Activated CD8-positive, alpha-beta T cell treated with anti-CD3 and anti-CD28 coated beads for 36 hours (primary cell): Measurements from ENCODE around the gene BMPER. TPM values are rescaled to one million over a fixed set of nuclear protein-coding genes. Genes with fewer than 3 reads are reported as not detected.

Experiments used
- ATAC-seq: fragments of 200-7000 bp; cut with Tn5 transposase; one replicate; pipeline ENCODE4 v1.10.0; 2021; ENCODE audit warnings: mild to moderate bottlenecking, moderate library complexity
- CTCF ChIA-PET: fragments of 350-600 bp; sonication (Branson Sonifier 250); formaldehyde crosslinking; loops from one replicate; lab custom pipeline; 2021; ENCODE audit warnings: antibody characterized with exemption; lab: Charles Lee
- POLR2A ChIA-PET: fragments of 350-600 bp; sonication (Branson Sonifier 250); formaldehyde crosslinking; loops from one replicate; lab custom pipeline; 2021; ENCODE audit warnings: antibody characterized with exemption; lab: Charles Lee
- DNase-seq: peaks from one replicate; pipeline ENCODE4 v3.0.0-alpha.2; 2020
- H3K27ac Mint-ChIP-seq: one replicate; pipeline ENCODE4 v1.8.0; 2021; ENCODE audit warnings: mild to moderate bottlenecking, mixed read lengths
- H3K27me3 Mint-ChIP-seq: one replicate; pipeline ENCODE4 v1.8.0; 2021; ENCODE audit warnings: mixed read lengths
- H3K36me3 Mint-ChIP-seq: one replicate; pipeline ENCODE4 v1.8.0; 2021; ENCODE audit warnings: low read depth, mixed read lengths
- H3K4me1 Mint-ChIP-seq: one replicate; pipeline ENCODE4 v1.8.0; 2021; ENCODE audit warnings: low read depth, mixed read lengths
- H3K4me3 Mint-ChIP-seq: one replicate; pipeline ENCODE4 v1.8.0; 2021; ENCODE audit warnings: mild to moderate bottlenecking, moderate library complexity, mixed read lengths
- H3K9me3 Mint-ChIP-seq: one replicate; pipeline ENCODE4 v1.8.0; 2021; ENCODE audit warnings: mixed read lengths
- intact Hi-C: fragments of 100-400 bp; cut with micrococcal nuclease; formaldehyde crosslinking; loops from one replicate; pipeline ENCODE4 v1.10.0; 2022
- total RNA-seq, 2 experiments: library from RNA; stranded (reverse); gene quantifications; one replicate each; pipeline ENCODE4 v1.2.3, GENCODE V29; 2021
- TF ChIP-seq, protein P1 (sequence below): fragments of 200-600 bp; IDR thresholded peaks from one replicate; pipeline ENCODE4 v1.8.0; 2022; ENCODE audit warnings: antibody characterized with exemption, mild to moderate bottlenecking

The BMPER gene
- total RNA-seq, 2 experiments from 2014 or later = not detected

DNA sequence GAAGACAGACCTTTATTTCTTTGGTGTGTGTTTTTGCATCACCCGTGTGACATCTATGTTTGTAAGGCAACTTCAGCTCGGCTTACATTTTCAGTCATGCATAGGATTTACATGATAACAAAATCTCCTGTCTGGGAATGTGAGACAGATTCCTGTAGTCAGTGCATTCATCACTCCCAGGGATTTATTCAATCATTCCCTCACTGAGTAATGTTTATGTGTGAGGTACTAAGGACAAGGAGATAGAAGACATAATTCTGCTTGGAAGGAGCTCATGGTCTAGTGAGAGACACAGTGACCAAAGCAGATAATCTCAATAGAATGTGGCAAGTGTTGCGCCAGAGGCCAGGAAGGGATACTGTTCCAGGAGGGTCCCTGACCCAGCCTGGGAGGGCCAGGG is 35.2 kb upstream of the BMPER start:
- no peaks in the 10 kb centered on the region for H3K9me3 Mint-ChIP-seq
- no peak for DNase-seq
- TF ChIP-seq, protein P1, sequence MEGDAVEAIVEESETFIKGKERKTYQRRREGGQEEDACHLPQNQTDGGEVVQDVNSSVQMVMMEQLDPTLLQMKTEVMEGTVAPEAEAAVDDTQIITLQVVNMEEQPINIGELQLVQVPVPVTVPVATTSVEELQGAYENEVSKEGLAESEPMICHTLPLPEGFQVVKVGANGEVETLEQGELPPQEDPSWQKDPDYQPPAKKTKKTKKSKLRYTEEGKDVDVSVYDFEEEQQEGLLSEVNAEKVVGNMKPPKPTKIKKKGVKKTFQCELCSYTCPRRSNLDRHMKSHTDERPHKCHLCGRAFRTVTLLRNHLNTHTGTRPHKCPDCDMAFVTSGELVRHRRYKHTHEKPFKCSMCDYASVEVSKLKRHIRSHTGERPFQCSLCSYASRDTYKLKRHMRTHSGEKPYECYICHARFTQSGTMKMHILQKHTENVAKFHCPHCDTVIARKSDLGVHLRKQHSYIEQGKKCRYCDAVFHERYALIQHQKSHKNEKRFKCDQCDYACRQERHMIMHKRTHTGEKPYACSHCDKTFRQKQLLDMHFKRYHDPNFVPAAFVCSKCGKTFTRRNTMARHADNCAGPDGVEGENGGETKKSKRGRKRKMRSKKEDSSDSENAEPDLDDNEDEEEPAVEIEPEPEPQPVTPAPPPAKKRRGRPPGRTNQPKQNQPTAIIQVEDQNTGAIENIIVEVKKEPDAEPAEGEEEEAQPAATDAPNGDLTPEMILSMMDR = no peak
- H3K36me3 Mint-ChIP-seq = no peaks in the 10 kb centered on the region
- H3K27ac Mint-ChIP-seq = no peak overlapping the region
- H3K4me1 Mint-ChIP-seq = no peaks in the 10 kb centered on the region
- no peak for ATAC-seq
- H3K27me3 Mint-ChIP-seq = peaks cover 6% of the 10 kb centered on the region
- H3K4me3 Mint-ChIP-seq = no peak overlapping the region
- intact Hi-C loops = no loop called here
- ChIA-PET POLR2A (no interaction called here), CTCF (interaction anchor here (0.6 kb wide), 1 partner anchor 9 kb away, joined by 3 read pairs; no protein-coding TSS in a partner anchor)

DNA sequence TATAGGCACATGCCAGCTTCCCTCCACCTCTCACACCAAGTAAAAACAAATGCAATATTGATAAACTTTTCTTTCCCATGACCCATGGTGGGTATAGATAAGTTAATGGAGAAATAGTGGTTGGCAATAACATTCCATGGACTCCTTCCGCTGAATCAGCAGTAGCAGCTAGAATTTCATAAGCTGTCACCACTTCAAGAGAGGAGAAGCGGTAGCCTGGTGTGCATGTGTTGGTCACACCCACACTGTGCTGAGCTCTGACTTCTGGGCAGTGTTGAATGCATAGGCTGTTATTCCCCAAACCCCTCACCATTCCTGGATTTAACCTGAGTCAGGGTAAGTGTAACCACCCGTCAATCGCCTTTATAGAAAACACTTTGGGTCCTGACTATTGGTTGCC is 32.5 kb upstream of the BMPER start:
- no peak for DNase-seq
- CTCF ChIA-PET = no interaction called here
- Mint-ChIP-seq H3K9me3 (no peaks in the 10 kb centered on the region), H3K4me3 (no peak overlapping the region), H3K27me3 (peaks cover 6% of the 10 kb centered on the region), H3K27ac (no peak overlapping the region), H3K36me3 (no peaks in the 10 kb centered on the region), H3K4me1 (no peaks in the 10 kb centered on the region)
- POLR2A ChIA-PET = no interaction called here
- intact Hi-C loops = no loop called here
- TF ChIP-seq, protein P1 = no peak
- no peak for ATAC-seq

DNA sequence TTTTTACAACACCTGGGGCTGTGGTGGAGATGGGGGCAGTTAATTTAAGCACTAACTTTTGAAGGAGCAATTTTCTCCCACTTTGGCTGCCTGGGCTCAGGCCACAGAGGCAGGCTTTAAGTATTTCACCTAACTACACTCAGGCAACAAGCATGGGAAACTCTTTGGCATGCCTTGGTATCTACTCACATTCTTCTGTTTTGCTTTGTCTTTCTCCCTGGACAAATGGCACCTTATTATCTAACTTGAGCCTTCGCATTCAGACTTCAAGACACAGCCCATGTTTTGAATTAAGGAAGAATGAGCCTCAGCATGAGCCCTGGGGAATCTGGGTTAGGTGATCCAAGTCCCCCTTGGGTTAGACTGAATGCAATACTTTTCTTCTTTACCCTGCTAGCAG is 31.8 kb upstream of the BMPER start:
- DNase-seq (no peak), ATAC-seq (no peak)
- Mint-ChIP-seq H3K4me3 (no peak overlapping the region), H3K27me3 (peaks cover 6% of the 10 kb centered on the region), H3K9me3 (no peaks in the 10 kb centered on the region), H3K4me1 (no peaks in the 10 kb centered on the region), H3K36me3 (no peaks in the 10 kb centered on the region), H3K27ac (no peak overlapping the region)
- intact Hi-C loops = no loop called here
- TF ChIP-seq, protein P1 = no peak
- ChIA-PET CTCF (no interaction called here), POLR2A (no interaction called here)

GRCh38 chr7:33873981-33874750 is 31.2 kb upstream of the BMPER start:
- H3K9me3 Mint-ChIP-seq = no peaks in the 10 kb centered on the region
- intact Hi-C loops = no loop called here
- ATAC-seq (no peak), DNase-seq (no peak)
- peaks cover 6% of the 10 kb centered on the region for H3K27me3 Mint-ChIP-seq
- H3K27ac Mint-ChIP-seq = no peak overlapping the region
- ChIA-PET CTCF (no interaction called here), POLR2A (no interaction called here)
- no peaks in the 10 kb centered on the region for H3K4me1 Mint-ChIP-seq
- no peak overlapping the region for H3K4me3 Mint-ChIP-seq
- H3K36me3 Mint-ChIP-seq = no peaks in the 10 kb centered on the region
- TF ChIP-seq, protein P1 = no peak

GRCh38 chr7:33874943-33875342 is 30.4 kb upstream of the BMPER start:
- no peak for DNase-seq
- no peaks in the 10 kb centered on the region for H3K36me3 Mint-ChIP-seq
- no peak for ATAC-seq
- TF ChIP-seq, protein P1 = no peak
- CTCF ChIA-PET = no interaction called here
- H3K27ac Mint-ChIP-seq = no peak overlapping the region
- H3K4me1 Mint-ChIP-seq = no peaks in the 10 kb centered on the region
- H3K4me3 Mint-ChIP-seq = no peak overlapping the region
- H3K27me3 Mint-ChIP-seq = peaks cover 6% of the 10 kb centered on the region
- POLR2A ChIA-PET = no interaction called here
- intact Hi-C loops = no loop called here
- H3K9me3 Mint-ChIP-seq = no peaks in the 10 kb centered on the region
